GM12891 (cell line): Measurements from ENCODE around the gene RAD9A.

ENCODE experiments used
- DNase-seq: peaks from one replicate; pipeline ENCODE4 v3.0.0; 2011; ENCODE audit warnings: low spot score; ENCODE audit not compliant: insufficient read length
- FAIRE-seq: peaks from 2 replicates; lab custom pipeline; 2011; peaks lifted over from hg19 to GRCh38; lab: Jason Lieb, UNC
- PAX5 ChIP-seq: IDR thresholded peaks from 2 replicates; pipeline ENCODE4 v1.6.1; 2011; ENCODE audit warnings: low read length, moderate library complexity, mild to moderate bottlenecking; ENCODE audit not compliant: insufficient read depth, severe bottlenecking
- POLR2A ChIP-seq: IDR thresholded peaks from 2 replicates; pipeline ENCODE4 v1.6.1; 2011; ENCODE audit warnings: low read depth, low read length, control low read depth
- POLR2AphosphoS5 ChIP-seq: IDR thresholded peaks from 2 replicates; pipeline ENCODE4 v1.6.1; 2011; ENCODE audit warnings: low read depth, low read length, control low read depth
- POU2F2 ChIP-seq: IDR thresholded peaks from 2 replicates; pipeline ENCODE4 v1.6.1; 2011; ENCODE audit warnings: low read depth, mild to moderate bottlenecking, control low read depth, low read length, moderate library complexity
- SPI1 ChIP-seq: IDR thresholded peaks from 2 replicates; pipeline ENCODE4 v1.6.1; 2011; ENCODE audit warnings: low read depth, low read length, control low read depth
- TAF1 ChIP-seq: IDR thresholded peaks from 2 replicates; pipeline ENCODE4 v1.6.1; 2011; ENCODE audit warnings: low read depth, low read length, control low read depth

Gene RAD9A

DNA sequence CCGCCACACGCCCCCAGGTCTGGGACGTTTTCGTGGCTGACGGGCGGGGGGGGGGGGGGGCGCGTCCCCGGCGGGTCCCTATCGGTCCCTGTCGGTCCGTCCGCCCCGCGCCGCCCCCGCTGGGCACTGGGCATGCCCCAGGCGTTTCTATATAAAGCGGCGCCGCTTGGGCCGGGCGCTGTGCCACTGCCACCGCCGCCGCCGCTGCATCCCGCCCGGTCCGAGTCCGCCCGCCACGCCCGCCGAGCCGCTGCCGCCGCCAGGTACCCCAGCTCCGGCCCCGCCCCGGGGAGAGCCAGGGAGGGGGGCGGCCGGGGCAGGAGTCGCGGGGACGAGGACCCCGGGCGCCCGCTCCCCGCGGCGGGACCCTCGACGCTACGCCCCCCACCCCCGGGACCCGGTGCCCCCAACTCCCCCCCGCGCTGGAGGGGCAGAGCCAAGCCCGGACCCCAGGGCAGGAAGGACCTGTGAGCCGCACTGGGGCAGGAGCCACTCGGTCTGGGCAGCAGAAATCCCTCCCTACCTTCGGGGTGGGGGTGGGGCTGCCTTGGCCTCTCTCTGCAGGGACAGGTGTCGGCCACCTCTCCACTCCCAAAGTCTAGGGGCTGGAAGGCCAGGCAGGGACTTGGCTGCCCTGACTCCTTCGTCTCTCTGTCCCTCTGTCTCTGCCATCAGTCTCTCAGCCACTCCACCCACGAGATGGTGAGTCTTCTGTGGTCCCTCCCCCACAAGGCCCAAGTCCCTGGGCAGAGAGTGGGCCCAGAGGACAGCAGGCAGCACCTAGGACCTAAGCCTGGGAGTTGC lies 23.9 kb downstream of the RAD9A start, which contains the start of gene CARNS1:
CARNS1 (plus strand) TSS at position 178 of the 804 bp plus-strand sequence; CDS start at position 700, 522 bp downstream.
- TF ChIP-seq POLR2AphosphoS5 (no peak), POLR2A (no peak)
- no peak for DNase-seq
- no peak for FAIRE-seq

DNA sequence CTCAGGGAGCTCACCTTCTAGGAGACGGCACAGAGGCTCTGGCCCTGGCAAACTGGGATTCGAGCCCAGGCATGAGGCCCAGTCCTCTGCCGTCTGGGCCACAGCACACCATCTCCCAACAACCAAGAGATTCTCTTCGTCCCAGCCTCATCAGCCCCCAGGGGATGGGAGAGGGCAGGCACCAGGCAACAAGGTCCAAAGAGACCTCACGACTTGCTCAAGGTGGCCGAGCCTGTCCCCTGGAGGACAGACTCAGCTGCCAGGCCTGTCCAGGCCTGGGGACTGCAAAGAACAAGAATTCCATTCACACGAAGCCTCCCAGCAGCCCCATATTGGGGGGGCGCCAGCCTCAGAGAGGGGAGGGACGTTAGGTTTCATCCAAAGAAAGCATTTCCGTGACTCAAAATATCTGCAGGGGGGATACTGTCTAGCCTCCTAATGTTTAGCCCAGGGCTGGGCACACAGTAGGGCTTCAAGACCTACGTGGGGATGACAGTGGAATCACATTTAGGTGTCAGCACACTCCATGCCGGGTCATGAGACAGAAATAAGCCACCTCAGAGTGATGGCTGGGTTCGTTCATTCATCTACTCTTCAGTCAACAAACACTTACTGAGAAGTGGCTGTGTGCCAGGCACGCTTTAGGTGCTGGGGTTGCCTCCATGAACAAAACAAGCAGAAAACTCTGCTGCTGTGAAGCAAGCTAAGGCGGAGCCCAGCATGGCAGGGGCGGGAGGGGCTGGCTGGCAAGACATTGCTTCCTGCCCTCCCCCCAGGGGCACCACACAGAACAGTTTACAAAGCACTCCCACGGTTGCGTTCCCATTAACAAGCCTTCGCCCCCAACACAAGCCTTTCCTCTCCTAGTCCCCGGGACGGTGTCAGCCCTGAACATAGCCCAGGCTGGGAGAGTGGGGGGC lies 24.9 kb downstream of the RAD9A start:
- DNase-seq (no peak), FAIRE-seq (peak; percentile 72)
- TF ChIP-seq POLR2A = no peak
- no peak for TF ChIP-seq SPI1
- TF ChIP-seq POU2F2 = no peak
- no peak for TF ChIP-seq PAX5
- no peak for TF ChIP-seq POLR2AphosphoS5
- TF ChIP-seq TAF1 = no peak

DNA sequence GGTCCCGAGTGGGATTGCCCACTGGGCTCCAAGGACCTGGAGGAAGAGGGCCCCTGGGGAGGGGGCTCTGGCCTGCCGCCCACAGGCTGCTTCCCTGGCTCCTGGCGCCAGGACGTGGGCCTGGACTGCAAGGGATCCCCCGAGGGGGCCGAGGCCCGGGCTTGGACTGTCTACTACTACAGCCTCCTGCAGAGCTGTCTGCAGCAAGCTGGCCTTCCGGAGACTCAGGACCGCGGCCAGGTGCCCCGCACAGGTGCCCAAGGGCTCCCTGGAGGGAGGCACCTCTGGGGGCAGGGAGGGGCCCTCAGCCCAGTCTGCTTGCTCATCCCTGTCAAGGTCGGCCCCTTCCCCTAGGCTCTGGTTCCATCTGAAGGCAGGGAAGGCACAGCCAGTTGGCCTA lies 25.6 kb downstream of the RAD9A start:
- FAIRE-seq (no peak), DNase-seq (no peak)
- TF ChIP-seq POLR2AphosphoS5 (no peak), POLR2A (no peak), SPI1 (no peak), PAX5 (no peak)

DNA sequence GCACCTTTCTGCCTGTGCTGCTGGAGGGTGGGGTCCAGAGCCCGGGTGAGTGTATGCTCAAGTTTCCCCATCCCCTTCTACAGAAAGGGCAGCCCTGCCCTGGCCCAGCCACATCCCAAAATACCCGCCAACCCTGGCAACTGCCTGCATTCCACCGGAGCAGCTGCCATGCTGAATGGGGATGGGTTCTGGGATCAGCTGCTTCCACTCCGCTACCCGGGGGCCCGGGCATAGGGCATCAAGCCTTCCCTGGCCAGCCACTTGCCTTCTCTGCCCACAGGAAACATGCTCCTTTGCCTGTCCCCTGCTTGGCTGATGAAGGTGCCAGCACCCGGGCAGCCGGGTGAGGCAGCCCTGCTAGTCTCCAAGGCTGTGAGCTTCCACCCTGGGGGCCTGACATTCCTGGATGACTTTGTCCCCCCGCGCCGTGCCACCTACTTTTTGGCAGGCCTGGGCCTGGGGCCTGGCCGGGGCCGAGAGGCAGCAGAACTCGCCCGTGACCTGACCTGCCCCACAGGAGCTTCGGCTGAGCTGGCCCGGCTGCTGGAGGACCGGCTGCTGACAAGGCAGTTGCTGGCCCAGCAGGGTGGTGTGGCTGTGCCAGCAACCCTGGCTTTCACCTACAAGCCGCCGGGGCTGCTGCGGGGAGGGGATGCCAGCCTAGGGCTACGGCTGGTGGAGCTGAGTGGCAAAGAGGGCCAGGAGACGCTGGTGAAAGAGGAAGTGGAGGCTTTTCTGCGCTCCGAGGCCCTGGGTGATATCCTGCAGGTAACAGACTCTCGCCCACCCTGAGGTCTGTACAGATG lies 26.9 kb downstream of the RAD9A start:
- TF ChIP-seq SPI1 (peak; percentile 83), POLR2A (no peak)
- DNase-seq (no peak), FAIRE-seq (peak; percentile 60)

DNA sequence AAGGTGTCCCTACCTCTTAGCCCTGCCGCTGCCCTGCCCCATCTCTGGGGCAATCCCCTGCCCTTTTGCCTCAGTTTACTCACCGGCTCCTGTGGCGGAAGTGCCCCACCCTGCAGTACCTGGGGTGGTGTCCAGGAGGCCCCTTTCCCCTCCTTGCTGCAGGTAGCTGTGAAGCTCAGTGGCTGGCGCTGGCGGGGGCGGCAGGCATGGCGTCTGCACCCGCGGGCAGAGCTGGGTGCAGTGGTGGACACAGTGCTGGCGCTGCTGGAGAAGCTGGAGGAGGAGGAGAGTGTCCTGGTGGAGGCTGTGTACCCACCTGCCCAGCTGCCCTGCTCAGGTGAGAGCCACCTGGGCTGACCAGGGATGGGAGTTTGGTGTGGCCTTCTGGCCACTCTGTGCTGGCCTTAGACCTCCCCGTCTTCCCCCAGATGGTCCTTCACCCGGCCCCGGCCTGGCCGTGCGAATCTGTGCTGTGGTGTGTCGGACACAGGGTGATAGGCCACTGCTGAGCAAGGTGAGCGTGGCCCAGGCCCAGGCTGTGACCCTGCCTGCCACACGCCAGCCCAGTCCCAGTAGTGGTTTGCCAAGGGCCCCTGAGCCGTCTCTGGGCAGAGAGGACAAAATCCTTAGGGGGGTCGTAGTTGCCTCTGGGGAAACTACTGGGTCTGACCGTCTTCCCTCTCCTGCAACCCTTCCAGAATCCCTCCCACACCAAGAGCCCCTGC lies 27.7 kb downstream of the RAD9A start:
- no peak for DNase-seq
- FAIRE-seq = no peak
- TF ChIP-seq POU2F2 = no peak

DNA sequence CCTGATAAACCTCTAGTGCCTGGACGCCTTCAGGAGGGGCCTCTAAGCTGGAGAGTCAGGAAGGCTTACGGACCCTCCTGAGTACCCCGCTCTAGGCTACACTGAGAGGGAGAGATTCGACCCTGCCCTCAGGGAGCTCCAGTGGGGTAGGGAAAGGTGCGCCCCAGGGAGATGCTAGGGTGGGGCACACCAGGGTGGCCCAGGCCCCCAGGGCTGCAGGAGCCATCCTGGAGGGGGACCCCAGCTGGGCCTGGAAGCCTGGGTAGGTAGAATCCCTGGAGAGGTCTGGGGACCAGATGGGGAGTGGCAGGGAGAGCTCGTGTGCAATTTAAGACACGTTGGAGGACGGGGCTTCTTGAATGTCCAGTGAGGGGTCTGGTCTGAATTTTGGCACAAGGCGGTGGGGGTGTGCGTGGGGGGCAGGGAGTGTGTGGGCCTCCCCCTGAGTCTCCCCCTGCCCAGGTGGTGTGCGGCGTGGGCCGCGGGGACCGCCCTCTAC lies 28.4 kb downstream of the RAD9A start:
- DNase-seq = no peak
- no peak for FAIRE-seq
- TF ChIP-seq POU2F2 = no peak
- no peak for TF ChIP-seq POLR2AphosphoS5
- no peak for TF ChIP-seq PAX5
- no peak for TF ChIP-seq POLR2A
- no peak for TF ChIP-seq SPI1
- TF ChIP-seq TAF1 = no peak

DNA sequence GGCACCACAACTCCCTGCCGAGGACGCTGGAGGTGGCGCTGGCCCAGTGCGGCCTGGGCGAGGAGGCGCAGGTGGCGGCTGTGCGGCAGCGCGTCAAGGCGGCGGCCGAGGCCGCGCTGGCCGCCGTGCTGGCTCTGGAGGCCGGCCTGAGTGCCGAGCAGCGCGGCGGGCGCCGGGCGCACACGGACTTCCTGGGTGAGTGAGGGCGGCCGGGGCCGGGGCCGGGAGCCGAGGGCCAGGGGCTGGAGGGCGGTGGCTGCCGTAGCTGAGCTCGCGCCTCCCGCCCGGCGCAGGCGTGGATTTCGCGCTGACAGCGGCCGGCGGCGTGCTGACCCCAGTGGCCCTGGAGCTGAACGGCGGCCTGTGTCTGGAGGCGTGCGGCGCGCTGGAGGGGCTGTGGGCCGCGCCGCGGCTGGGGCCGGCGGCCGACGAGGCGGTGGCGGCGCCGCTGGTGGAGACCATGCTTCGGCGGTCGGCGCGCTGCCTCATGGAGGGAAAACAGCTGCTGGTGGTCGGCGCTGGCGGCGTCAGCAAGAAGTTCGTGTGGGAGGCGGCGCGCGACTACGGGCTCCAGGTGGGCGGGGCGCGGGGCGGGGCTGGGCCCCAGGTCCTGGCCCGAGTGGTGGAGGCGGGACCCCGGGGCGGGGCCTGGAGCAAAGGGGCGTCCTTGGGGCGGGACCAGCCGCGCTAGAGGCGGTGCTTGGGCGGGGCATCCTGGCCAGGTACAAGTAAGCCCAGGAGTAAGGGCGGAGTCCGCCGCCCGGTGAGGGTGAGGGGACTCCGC lies 29.1 kb downstream of the RAD9A start:
- FAIRE-seq = peak; percentile 98
- TF ChIP-seq PAX5 (peak; percentile 16), POLR2A (no peak)
- peak; percentile 99 for DNase-seq

DNA sequence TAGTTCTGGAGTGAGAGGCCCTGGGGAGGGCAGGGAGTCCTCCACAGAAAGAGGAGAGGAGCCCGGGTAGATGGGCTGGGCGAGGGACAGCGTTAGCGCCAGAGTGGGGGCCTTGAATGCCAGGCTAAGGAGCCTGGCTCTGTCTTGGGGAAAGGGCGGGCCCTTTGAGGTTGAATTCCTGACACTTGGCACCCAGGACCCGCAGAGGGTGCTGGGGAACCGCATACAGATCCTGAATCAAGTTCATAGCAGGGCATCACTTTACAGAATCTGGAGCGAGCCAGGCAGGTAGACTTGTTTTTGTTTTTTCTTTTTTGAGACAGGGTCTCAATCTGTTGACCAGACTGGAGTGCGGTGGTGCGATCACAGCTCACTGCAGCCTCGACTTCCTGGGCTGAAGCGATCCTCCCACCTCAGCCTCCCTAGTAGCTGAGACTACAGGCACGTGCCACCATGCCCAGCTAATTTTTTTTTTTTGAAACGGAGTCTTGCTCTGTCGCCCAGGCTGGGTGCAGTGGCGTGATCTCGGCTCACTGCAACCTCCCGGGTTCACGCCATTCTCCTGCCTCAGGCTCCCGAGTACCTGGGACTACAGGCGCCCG lies 29.7 kb downstream of the RAD9A start:
- no peak for TF ChIP-seq SPI1
- TF ChIP-seq TAF1 = no peak
- TF ChIP-seq POLR2AphosphoS5 = no peak
- TF ChIP-seq PAX5 = no peak
- no peak for TF ChIP-seq POU2F2
- TF ChIP-seq POLR2A = no peak
- DNase-seq (no peak), FAIRE-seq (no peak)
